PC-3 (cell line): Measurements from ENCODE around the gene SOX18. TPM values are rescaled to one million over a fixed set of nuclear protein-coding genes. Genes with fewer than 3 reads are reported as not detected.

Source experiments
- ATAC-seq: fragments of 200-7000 bp; cut with Tn5 transposase; 2 replicates; pipeline ENCODE4 v1.9.1; 2020; ENCODE audit warnings: mild to moderate bottlenecking, moderate library complexity
- BruUV-seq: library from RNA; stranded (reverse); fragments of 400-500 nt; replicated peaks from 2 replicates; lab custom pipeline; 2021; lab: Mats Ljungman, UMichigan
- CTCF ChIA-PET: fragments of 300-600 bp; sonication (Branson Sonifier 250); formaldehyde crosslinking; loops from one replicate; lab custom pipeline; 2022; ENCODE audit warnings: antibody characterized with exemption; lab: Charles Lee
- POLR2A ChIA-PET: fragments of 300-600 bp; sonication (Branson Sonifier 250); formaldehyde crosslinking; loops from one replicate; lab custom pipeline; 2022; ENCODE audit warnings: antibody characterized with exemption; ENCODE audit not compliant: unreplicated experiment; lab: Charles Lee
- DNase-seq: peaks from one replicate; pipeline ENCODE4 v3.0.0-alpha.2; 2015
- H2AFZ ChIP-seq: fragments of 300-600 bp; sonication (generic); 2 replicates; pipeline ENCODE4 v1.6.0; 2016; ENCODE audit warnings: antibody characterized with exemption, low read length
- H3F3A ChIP-seq: fragments of 300-600 bp; sonication (generic); one replicate; pipeline ENCODE4 v1.6.0; 2017; ENCODE audit warnings: antibody characterized with exemption, low read length, control low read depth, mild to moderate bottlenecking; ENCODE audit not compliant: unreplicated experiment
- H3K27ac ChIP-seq: fragments of 300-600 bp; sonication (generic); 2 replicates; pipeline ENCODE4 v1.5.1; 2016; ENCODE audit warnings: mild to moderate bottlenecking, low read length
- H3K27me3 ChIP-seq: fragments of 300-600 bp; sonication (generic); 2 replicates; pipeline ENCODE4 v1.6.1; 2016; ENCODE audit warnings: low read length, mixed read lengths
- H3K36me3 ChIP-seq: fragments of 300-600 bp; sonication (generic); 2 replicates; pipeline ENCODE4 v1.6.1; 2016; ENCODE audit warnings: low read depth, mixed run types, low read length, mixed read lengths
- H3K4me1 ChIP-seq: fragments of 300-600 bp; sonication (generic); 2 replicates; pipeline ENCODE4 v1.5.1; 2016; ENCODE audit warnings: low read length; ENCODE audit not compliant: insufficient read depth
- H3K4me2 ChIP-seq: fragments of 300-600 bp; sonication (generic); 2 replicates; pipeline ENCODE4 v1.6.0; 2016; ENCODE audit warnings: low read length
- H3K4me3 ChIP-seq: fragments of 300-600 bp; sonication (generic); 2 replicates; pipeline ENCODE4 v1.5.1; 2016; ENCODE audit warnings: mild to moderate bottlenecking, low read length, mixed read lengths
- H3K79me2 ChIP-seq: fragments of 300-600 bp; sonication (generic); 2 replicates; pipeline ENCODE4 v1.6.1; 2017; ENCODE audit warnings: low read length, mixed read lengths
- H3K9ac ChIP-seq: fragments of 300-600 bp; sonication (generic); 2 replicates; pipeline ENCODE4 v1.6.0; 2016; ENCODE audit warnings: mild to moderate bottlenecking, low read length
- H3K9me2 ChIP-seq: fragments of 300-600 bp; sonication (generic); replicated peaks from 2 replicates; pipeline ENCODE4 v1.6.1; 2016; ENCODE audit warnings: mixed run types, low read length, mixed read lengths
- H3K9me3 ChIP-seq: fragments of 300-600 bp; sonication (generic); 2 replicates; pipeline ENCODE4 v1.6.1; 2016; ENCODE audit warnings: low read length, mixed read lengths
- H4K20me1 ChIP-seq: fragments of 300-600 bp; sonication (generic); 2 replicates; pipeline ENCODE4 v1.6.1; 2016; ENCODE audit warnings: low read length, mixed read lengths
- CTCF ChIP-seq: fragments of 300-600 bp; sonication (generic); conservative IDR thresholded peaks from 2 replicates; pipeline ENCODE4 v1.5.1; 2017; ENCODE audit warnings: antibody characterized with exemption, low read depth, mild to moderate bottlenecking, low read length
- EZH2 ChIP-seq: fragments of 300-600 bp; sonication (generic); IDR thresholded peaks from one replicate; pipeline ENCODE4 v1.6.1; 2017; ENCODE audit warnings: antibody characterized with exemption, mild to moderate bottlenecking, low read length; ENCODE audit not compliant: unreplicated experiment
- EZH2phosphoT487 ChIP-seq: fragments of 300-600 bp; sonication (generic); IDR thresholded peaks from 2 replicates; pipeline ENCODE4 v1.6.1; 2018; ENCODE audit warnings: mild to moderate bottlenecking, antibody characterized with exemption, low read length, borderline replicate concordance
- intact Hi-C: fragments of 100-400 bp; cut with micrococcal nuclease; formaldehyde crosslinking; loops from 2 replicates; pipeline ENCODE4 v1.9.0; 2023
- total RNA-seq: library from RNA; depleted of rRNA; stranded (reverse); fragments of >200 nt; gene quantifications from 2 replicates; pipeline ENCODE4 v1.2.3, GENCODE V29; 2014

The SOX18 gene
- total RNA-seq, 1 experiment from 2014 or later = 1.5 TPM

GRCh38 chr20:64067733-64068307, 18.4 kb upstream of the SOX18 start:
- Histone ChIP-seq H3K4me3 (no peak overlapping the region), H2AFZ (no peak overlapping the region), H3K36me3 (no peaks in the 10 kb centered on the region), H3K9me2 (no peaks in the 10 kb centered on the region), H3K9me3 (no peaks in the 10 kb centered on the region), H3K4me1 (peaks cover 30% of the 10 kb centered on the region), H3K9ac (no peak overlapping the region), H3F3A (no peaks in the 10 kb centered on the region), H3K79me2 (peaks cover 10% of the 10 kb centered on the region), H4K20me1 (no peaks in the 10 kb centered on the region), H3K4me2 (no peak overlapping the region), H3K27me3 (no peaks in the 10 kb centered on the region), H3K27ac (no peak overlapping the region)
- TF ChIP-seq EZH2 (no peak), CTCF (no peak), EZH2phosphoT487 (no peak)
- no peak for ATAC-seq
- DNase-seq = no peak
- intact Hi-C loops = no loop called here
- no TSS peak for BruUV-seq
- POLR2A ChIA-PET = no interaction called here
- CTCF ChIA-PET = no interaction called here

- ChIA-PET POLR2A (no interaction called here), CTCF (no interaction called here)
Measured at GRCh38 chr20:64067005-64067632, 17.7 kb upstream of the SOX18 start.

More at GRCh38 chr20:64067005-64067632, 17.7 kb upstream of the SOX18 start:
- H3K27ac ChIP-seq = no peak overlapping the region
- H3K4me1 ChIP-seq = peaks cover 36% of the 10 kb centered on the region
- no peak for ATAC-seq
- H3K79me2 ChIP-seq = peaks cover 10% of the 10 kb centered on the region
- H2AFZ ChIP-seq = no peak overlapping the region
- no peak for TF ChIP-seq EZH2
- TF ChIP-seq CTCF = no peak
- TF ChIP-seq EZH2phosphoT487 = no peak
- H3K36me3 ChIP-seq = no peaks in the 10 kb centered on the region
- BruUV-seq = no TSS peak
- intact Hi-C loops = no loop called here
- H4K20me1 ChIP-seq = no peaks in the 10 kb centered on the region
- H3F3A ChIP-seq = no peaks in the 10 kb centered on the region
- H3K9me3 ChIP-seq = no peaks in the 10 kb centered on the region
- H3K9me2 ChIP-seq = no peaks in the 10 kb centered on the region
- no peak overlapping the region for H3K4me3 ChIP-seq
- no peak overlapping the region for H3K9ac ChIP-seq
- H3K4me2 ChIP-seq = no peak overlapping the region
- DNase-seq = no peak
- H3K27me3 ChIP-seq = no peaks in the 10 kb centered on the region
